HG02571 (cell line): ENCODE data around the gene TANGO2.

Experiments
- ATAC-seq: cut with Tn5 transposase; IDR thresholded peaks from one replicate; pipeline ENCODE4 v1.9.1; 2021; ENCODE audit warnings: mild to moderate bottlenecking, moderate library complexity; ENCODE audit not compliant: unreplicated experiment

Gene TANGO2

GRCh38 chr22:20011123-20011992, 9.6 kb upstream of the TANGO2 start:
- ATAC-seq = no peak

GRCh38 chr22:20011993-20012740, 8.7 kb upstream of the TANGO2 start:
- no peak for ATAC-seq

- no peak for ATAC-seq
These were observed 8.1 kb upstream of the TANGO2 start for GRCh38 chr22:20012741-20013331.

GRCh38 chr22:20013382-20013871, 7.5 kb upstream of the TANGO2 start:
- ATAC-seq = no peak

- ATAC-seq = no peak
These were observed 6.3 kb upstream of the TANGO2 start for GRCh38 chr22:20014526-20015186.

GRCh38 chr22:20015187-20015625, 5.7 kb upstream of the TANGO2 start:
- no peak for ATAC-seq

- ATAC-seq = no peak
These were observed 4.8 kb upstream of the TANGO2 start for GRCh38 chr22:20015971-20016733.

GRCh38 chr22:20016734-20017621, 3.9 kb upstream of the TANGO2 start, which contains the start of gene ARVCF:
Gene ARVCF, minus strand, starts transcription at chr22:20016823. Its CDS starts 26,029 bp downstream, at chr22:19990794.
- ATAC-seq = peak; percentile 47

GRCh38 chr22:20017622-20017958, 3.3 kb upstream of the TANGO2 start:
- no peak for ATAC-seq

- no peak for ATAC-seq
These were observed 2.9 kb upstream of the TANGO2 start for GRCh38 chr22:20018001-20018400.

- no peak for ATAC-seq
These were observed 1.0 kb upstream of the TANGO2 start for GRCh38 chr22:20019661-20020532.

GRCh38 chr22:20021196-20022181, 579 bp downstream of the TANGO2 start:
- ATAC-seq = peak; percentile 6

GRCh38 chr22:20022231-20022977, 1.5 kb downstream of the TANGO2 start:
- no peak for ATAC-seq

GRCh38 chr22:20022978-20023613, 2.2 kb downstream of the TANGO2 start:
- ATAC-seq = no peak

GRCh38 chr22:20024225-20024624, 3.3 kb downstream of the TANGO2 start:
- no peak for ATAC-seq
